H9 (cell line): ENCODE results near the gene DMD. TPM values are rescaled to one million over a fixed set of nuclear protein-coding genes. Genes with fewer than 3 reads are reported as not detected.

Source experiments
- DNase-seq: peaks from one replicate; pipeline ENCODE4 v3.0.0-alpha.2; 2017
- H2AFZ ChIP-seq: one replicate; pipeline ENCODE4 v1.6.1; 2013; ENCODE audit warnings: mild to moderate bottlenecking, low read length, control low read depth, moderate library complexity
- H2AK5ac ChIP-seq: 2 replicates; pipeline ENCODE4 v1.6.1; 2013; ENCODE audit warnings: low read length, control low read depth, mixed read lengths; ENCODE audit not compliant: insufficient read length
- H2BK120ac ChIP-seq: one replicate; pipeline ENCODE4 v1.6.1; 2013; ENCODE audit warnings: low read depth, mild to moderate bottlenecking, low read length, control low read depth, inconsistent platforms; ENCODE audit not compliant: poor library complexity, severe bottlenecking
- H2BK12ac ChIP-seq: 2 replicates; pipeline ENCODE4 v1.6.1; 2013; ENCODE audit warnings: low read length, control low read depth, mixed read lengths, low read depth; ENCODE audit not compliant: insufficient read length
- H2BK15ac ChIP-seq: 2 replicates; pipeline ENCODE4 v1.6.1; 2013; ENCODE audit warnings: low read depth, low read length, control low read depth
- H2BK20ac ChIP-seq: one replicate; pipeline ENCODE4 v1.6.1; 2013; ENCODE audit warnings: low read depth, mild to moderate bottlenecking, low read length, control low read depth, inconsistent platforms; ENCODE audit not compliant: poor library complexity, severe bottlenecking
- H2BK5ac ChIP-seq: 2 replicates; pipeline ENCODE4 v1.6.1; 2013; ENCODE audit warnings: low read length, control low read depth, mixed read lengths; ENCODE audit not compliant: insufficient read length
- H3K14ac ChIP-seq: 2 replicates; pipeline ENCODE4 v1.6.1; 2013; ENCODE audit warnings: low read length, control low read depth; ENCODE audit not compliant: insufficient read depth
- H3K18ac ChIP-seq: 2 replicates; pipeline ENCODE4 v1.6.1; 2013; ENCODE audit warnings: low read depth, mild to moderate bottlenecking, mixed read lengths, low read length, control low read depth; ENCODE audit not compliant: insufficient read length
- H3K23ac ChIP-seq: 2 replicates; pipeline ENCODE4 v1.6.1; 2013; ENCODE audit warnings: low read length, control low read depth, mixed read lengths, low read depth; ENCODE audit not compliant: insufficient read length
- H3K23me2 ChIP-seq: 2 replicates; pipeline ENCODE4 v1.6.1; 2013; ENCODE audit warnings: low read depth, mild to moderate bottlenecking, mixed read lengths, low read length, control low read depth; ENCODE audit not compliant: insufficient read length, poor library complexity, severe bottlenecking
- H3K27ac ChIP-seq: 2 replicates; pipeline ENCODE4 v1.5.1; 2013; ENCODE audit warnings: low read length, control low read depth, mixed read lengths, low read depth; ENCODE audit not compliant: insufficient read length
- H3K27me3 ChIP-seq: 2 replicates; pipeline ENCODE4 v1.6.1; 2013; ENCODE audit warnings: low read length, control low read depth, inconsistent platforms; ENCODE audit not compliant: insufficient read depth
- H3K4ac ChIP-seq: 2 replicates; pipeline ENCODE4 v1.6.1; 2013; ENCODE audit warnings: low read depth, mild to moderate bottlenecking, control low read depth, inconsistent platforms, low read length, moderate library complexity
- H3K4me1 ChIP-seq: 2 replicates; pipeline ENCODE4 v1.6.1; 2013; ENCODE audit warnings: low read length, control low read depth, inconsistent platforms; ENCODE audit not compliant: insufficient read depth
- H3K4me2 ChIP-seq: 2 replicates; pipeline ENCODE4 v1.6.1; 2013; ENCODE audit warnings: low read length, control low read depth, mixed read lengths; ENCODE audit not compliant: insufficient read length, insufficient read depth
- H3K56ac ChIP-seq: 2 replicates; pipeline ENCODE4 v1.6.1; 2013; ENCODE audit warnings: low read depth, mild to moderate bottlenecking, mixed read lengths, low read length, control low read depth; ENCODE audit not compliant: insufficient read length
- H3K79me1 ChIP-seq: 2 replicates; pipeline ENCODE4 v1.6.1; 2013; ENCODE audit warnings: low read depth, mild to moderate bottlenecking, moderate library complexity, low read length, control low read depth, inconsistent platforms; ENCODE audit not compliant: insufficient read depth, poor library complexity, severe bottlenecking
- H3K79me2 ChIP-seq: 2 replicates; pipeline ENCODE4 v1.6.1; 2013; ENCODE audit warnings: low read length, control low read depth, inconsistent platforms; ENCODE audit not compliant: insufficient read depth
- H3K9ac ChIP-seq: 2 replicates; pipeline ENCODE4 v1.6.1; 2013; ENCODE audit warnings: low read length, control low read depth, mixed read lengths; ENCODE audit not compliant: insufficient read length; ENCODE audit errors: extremely low read depth
- H3K9me3 ChIP-seq: one replicate; pipeline ENCODE4 v1.6.1; 2013; ENCODE audit warnings: low read depth, low read length, inconsistent platforms; ENCODE audit not compliant: control insufficient read depth
- H3T11ph ChIP-seq: one replicate; pipeline ENCODE4 v1.6.1; 2013; ENCODE audit warnings: mild to moderate bottlenecking, low read length, control low read depth, inconsistent platforms
- H4K20me1 ChIP-seq: one replicate; pipeline ENCODE4 v1.6.1; 2013; ENCODE audit not compliant: control insufficient read depth, insufficient read length, insufficient read depth
- H4K5ac ChIP-seq: 2 replicates; pipeline ENCODE4 v1.6.1; 2013; ENCODE audit warnings: low read depth, mild to moderate bottlenecking, mixed read lengths, low read length, control low read depth; ENCODE audit not compliant: insufficient read length
- H4K8ac ChIP-seq: replicated peaks from 2 replicates; pipeline ENCODE4 v1.6.1; 2013; ENCODE audit warnings: low read length, control low read depth, mixed read lengths, low read depth; ENCODE audit not compliant: insufficient read length
- H4K91ac ChIP-seq: 2 replicates; pipeline ENCODE4 v1.6.1; 2013; ENCODE audit warnings: low read depth, mild to moderate bottlenecking, moderate library complexity, mixed read lengths, low read length, control low read depth; ENCODE audit not compliant: insufficient read length
- H3K27ac Mint-ChIP-seq, 3 experiments: 2 replicates in 2 of 3; 3 replicates in 1 of 3; pipeline ENCODE4 v1.8.0; 2020 to 2021; ENCODE audit warnings: mixed read lengths in 3 of 3, mild to moderate bottlenecking in 1 of 3, moderate library complexity in 1 of 3
- H3K27me3 Mint-ChIP-seq: 2 replicates; pipeline ENCODE4 v1.8.0; 2021; ENCODE audit warnings: low read depth, mild to moderate bottlenecking, moderate library complexity, mixed read lengths
- H3K36me3 Mint-ChIP-seq, 3 experiments: 2 replicates in 2 of 3; 3 replicates in 1 of 3; pipeline ENCODE4 v1.8.0; 2020 to 2021; ENCODE audit warnings: low read depth in 3 of 3, mixed read lengths in 3 of 3; ENCODE audit not compliant: insufficient read depth in 1 of 3
- H3K4me1 Mint-ChIP-seq, 2 experiments: 2 replicates each; pipeline ENCODE4 v1.8.0; 2020; ENCODE audit warnings: mixed read lengths in 2 of 2
- H3K4me3 Mint-ChIP-seq, 2 experiments: 2 replicates in 1 of 2; 3 replicates in 1 of 2; pipeline ENCODE4 v1.8.0; 2020 to 2021; ENCODE audit warnings: mild to moderate bottlenecking in 2 of 2, mixed read lengths in 2 of 2, moderate library complexity in 1 of 2
- H3K9me3 Mint-ChIP-seq, 2 experiments: 2 replicates in 1 of 2; 3 replicates in 1 of 2; pipeline ENCODE4 v1.8.0; 2020; ENCODE audit warnings: mild to moderate bottlenecking in 2 of 2, mixed read lengths in 2 of 2, moderate library complexity in 1 of 2
- WGBS: extraction: QIAGEN DNeasy Blood & Tissue Kit; methylation state at CpG from one replicate; pipeline ENCODE4 v1.1.7; 2013; ENCODE audit warnings: missing lambda C conversion rate, low lambda C conversion rate, mixed read lengths; ENCODE audit not compliant: insufficient read length; ENCODE audit errors: extremely low coverage; 5-methylcytosine and 5-hydroxymethylcytosine counted together
- total RNA-seq: library from RNA; stranded (reverse); gene quantifications from 2 replicates; pipeline ENCODE4 v1.2.1, GENCODE V29; 2021
- TF ChIP-seq, protein P1 (sequence below): fragments of 200-600 bp; sonication (generic); conservative IDR thresholded peaks from 3 replicates; pipeline ENCODE4 v1.8.0; 2021; ENCODE audit warnings: antibody characterized with exemption, mild to moderate bottlenecking

Gene DMD
- total RNA-seq, 1 experiment from 2014 or later, result 3.8 TPM

DNA sequence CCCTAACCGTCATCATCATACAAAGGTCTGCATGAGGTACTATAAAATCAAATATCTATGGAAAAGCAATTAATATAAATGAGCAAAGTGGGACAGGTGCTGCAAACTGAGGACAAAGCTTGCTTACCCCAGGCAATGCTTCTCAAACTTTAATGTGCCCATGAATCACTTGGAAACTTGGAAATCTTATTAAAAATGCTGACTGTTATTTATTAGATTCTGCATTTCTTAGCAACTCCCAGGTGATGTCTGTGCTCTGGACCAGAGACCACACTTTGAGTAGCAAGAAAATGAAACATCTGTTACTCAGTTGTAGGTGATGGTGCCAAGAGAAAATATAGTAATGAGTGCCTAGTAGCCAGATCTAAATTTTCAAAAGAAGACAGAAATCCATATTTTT lies 1249.1 kb downstream of the DMD start:
- TF ChIP-seq, protein P1, sequence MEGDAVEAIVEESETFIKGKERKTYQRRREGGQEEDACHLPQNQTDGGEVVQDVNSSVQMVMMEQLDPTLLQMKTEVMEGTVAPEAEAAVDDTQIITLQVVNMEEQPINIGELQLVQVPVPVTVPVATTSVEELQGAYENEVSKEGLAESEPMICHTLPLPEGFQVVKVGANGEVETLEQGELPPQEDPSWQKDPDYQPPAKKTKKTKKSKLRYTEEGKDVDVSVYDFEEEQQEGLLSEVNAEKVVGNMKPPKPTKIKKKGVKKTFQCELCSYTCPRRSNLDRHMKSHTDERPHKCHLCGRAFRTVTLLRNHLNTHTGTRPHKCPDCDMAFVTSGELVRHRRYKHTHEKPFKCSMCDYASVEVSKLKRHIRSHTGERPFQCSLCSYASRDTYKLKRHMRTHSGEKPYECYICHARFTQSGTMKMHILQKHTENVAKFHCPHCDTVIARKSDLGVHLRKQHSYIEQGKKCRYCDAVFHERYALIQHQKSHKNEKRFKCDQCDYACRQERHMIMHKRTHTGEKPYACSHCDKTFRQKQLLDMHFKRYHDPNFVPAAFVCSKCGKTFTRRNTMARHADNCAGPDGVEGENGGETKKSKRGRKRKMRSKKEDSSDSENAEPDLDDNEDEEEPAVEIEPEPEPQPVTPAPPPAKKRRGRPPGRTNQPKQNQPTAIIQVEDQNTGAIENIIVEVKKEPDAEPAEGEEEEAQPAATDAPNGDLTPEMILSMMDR, result no peak
- no peak overlapping the region for H4K91ac ChIP-seq

More for the DNA sequence above, 1249.1 kb downstream of the DMD start:
- no peak overlapping the region for H2BK15ac ChIP-seq
- no peak overlapping the region for H3K18ac ChIP-seq
- H4K8ac ChIP-seq, result no peak overlapping the region
- H2BK5ac ChIP-seq, result no peak overlapping the region
- H4K20me1 ChIP-seq, result no peaks in the 10 kb centered on the region
- no peak overlapping the region for H3K14ac ChIP-seq
- no peak overlapping the region for H2AFZ ChIP-seq
- H3K79me2 ChIP-seq, result no peaks in the 10 kb centered on the region
- peaks cover 10 to 14% of the 10 kb centered on the region in 2 experiments for H3K4me1 Mint-ChIP-seq
- no peak overlapping the region for H3K9ac ChIP-seq
- no peak overlapping the region for H3K4ac ChIP-seq
- no peaks in the 10 kb centered on the region for H3K23me2 ChIP-seq
- peaks cover 53 to 60% of the 10 kb centered on the region in 2 experiments for H3K9me3 Mint-ChIP-seq
- H3K36me3 Mint-ChIP-seq, result no peaks in the 10 kb centered on the region; a peak in 1 of 7 replicates
- H2BK120ac ChIP-seq, result no peak overlapping the region
- no peak overlapping the region for H2BK20ac ChIP-seq
- no peak overlapping the region for H4K5ac ChIP-seq
- no peak overlapping the region for H3K23ac ChIP-seq
- no peak for DNase-seq
- no peak overlapping the region for H3T11ph ChIP-seq
- no peaks in the 10 kb centered on the region for H3K4me1 ChIP-seq
- no peak overlapping the region for H3K27ac Mint-ChIP-seq
- no peaks in the 10 kb centered on the region for H3K9me3 ChIP-seq
- H3K56ac ChIP-seq, result no peak overlapping the region
- H2AK5ac ChIP-seq, result no peak overlapping the region
- H3K27me3 ChIP-seq, result no peaks in the 10 kb centered on the region
- WGBS, result no CpG with 5 or more reads among the region's 1 CpG
- no peak overlapping the region for H2BK12ac ChIP-seq
- no peak overlapping the region for H3K4me2 ChIP-seq
- no peak overlapping the region for H3K4me3 Mint-ChIP-seq
- H3K27me3 Mint-ChIP-seq, result no peaks in the 10 kb centered on the region
- no peak overlapping the region for H3K27ac ChIP-seq
- no peaks in the 10 kb centered on the region for H3K79me1 ChIP-seq
